GM19372 (cell line): Measurements from ENCODE around the gene MYO18B.

Experiments used
- ATAC-seq: cut with Tn5 transposase; IDR thresholded peaks from one replicate; pipeline ENCODE4 v1.9.1; 2021; ENCODE audit warnings: mild to moderate bottlenecking, low read depth, moderate library complexity; ENCODE audit not compliant: unreplicated experiment

The MYO18B gene

DNA sequence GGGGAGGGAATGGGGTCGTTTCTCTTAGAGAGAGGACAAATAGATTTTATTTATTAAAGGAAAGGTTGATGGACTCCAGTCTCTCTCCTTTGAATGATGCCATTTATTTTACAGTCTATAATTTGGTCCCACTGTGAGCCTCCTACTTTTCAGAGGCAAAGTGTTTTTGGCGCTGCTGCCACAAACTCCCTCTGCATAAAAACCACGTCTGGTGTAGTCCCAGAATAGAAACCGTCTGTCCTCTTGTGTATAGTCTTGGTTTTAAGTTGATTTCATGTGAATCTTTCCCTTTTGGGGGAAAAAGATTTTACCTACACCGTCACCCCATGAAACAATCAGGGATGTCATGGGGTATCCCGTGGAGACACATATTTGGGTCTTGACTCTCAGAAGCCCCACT is 283.6 kb downstream of the MYO18B start:
- no peak for ATAC-seq

DNA sequence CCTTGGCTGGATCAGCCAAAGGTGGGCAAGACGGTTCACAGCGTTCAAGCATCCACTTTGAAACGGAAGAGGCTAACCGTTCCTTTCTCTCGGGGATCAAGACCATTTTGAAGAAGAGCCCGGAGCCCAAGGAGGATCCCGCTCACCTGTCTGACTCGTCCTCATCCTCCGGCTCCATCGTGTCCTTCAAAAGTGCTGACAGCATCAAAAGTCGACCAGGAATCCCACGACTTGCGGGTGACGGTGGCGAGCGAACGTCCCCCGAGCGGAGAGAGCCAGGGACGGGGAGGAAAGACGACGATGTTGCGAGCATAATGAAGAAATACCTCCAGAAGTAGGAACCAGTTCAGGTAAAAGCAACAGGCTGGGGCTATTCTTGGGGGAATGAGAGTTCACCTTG is 285.4 kb downstream of the MYO18B start:
- no peak for ATAC-seq

DNA sequence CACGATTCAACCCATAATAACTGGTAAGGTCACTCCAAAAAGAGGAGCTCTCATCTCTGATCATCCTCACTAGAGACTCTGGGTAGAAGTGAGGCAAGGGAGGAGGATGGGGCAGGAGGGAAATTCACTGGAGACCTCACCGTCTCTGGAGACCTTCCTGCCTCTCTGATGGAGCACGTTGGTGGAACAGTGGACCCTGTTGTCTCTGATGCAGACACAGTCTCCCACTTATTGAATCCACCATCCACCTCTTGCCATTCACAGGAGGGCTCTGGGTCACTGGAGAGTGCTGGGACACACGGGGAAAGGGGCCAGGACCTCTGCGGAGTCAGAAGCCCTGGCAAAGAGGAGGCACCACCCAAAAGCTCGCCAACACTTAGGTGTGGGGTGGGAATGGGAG is 289.7 kb downstream of the MYO18B start:
- no peak for ATAC-seq

DNA sequence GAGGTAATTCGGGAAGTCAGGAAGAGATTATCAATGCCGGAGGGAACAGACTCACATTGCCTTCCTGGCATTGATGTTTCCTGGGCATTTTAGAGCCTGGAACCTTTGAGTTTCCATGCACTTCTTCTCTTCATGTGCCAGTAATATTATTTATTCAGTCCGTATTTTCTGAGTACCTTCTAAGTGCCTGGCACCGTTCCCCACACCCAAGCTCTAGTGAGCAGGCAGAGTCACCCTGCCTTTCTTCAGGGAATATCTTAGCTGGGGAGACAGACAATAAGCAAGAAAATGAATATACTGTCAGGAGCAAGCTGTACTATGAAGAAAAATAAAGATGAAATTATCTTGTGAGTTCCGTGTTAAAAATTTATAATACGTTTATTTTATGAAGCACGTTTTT is 291.1 kb downstream of the MYO18B start:
- no peak for ATAC-seq

DNA sequence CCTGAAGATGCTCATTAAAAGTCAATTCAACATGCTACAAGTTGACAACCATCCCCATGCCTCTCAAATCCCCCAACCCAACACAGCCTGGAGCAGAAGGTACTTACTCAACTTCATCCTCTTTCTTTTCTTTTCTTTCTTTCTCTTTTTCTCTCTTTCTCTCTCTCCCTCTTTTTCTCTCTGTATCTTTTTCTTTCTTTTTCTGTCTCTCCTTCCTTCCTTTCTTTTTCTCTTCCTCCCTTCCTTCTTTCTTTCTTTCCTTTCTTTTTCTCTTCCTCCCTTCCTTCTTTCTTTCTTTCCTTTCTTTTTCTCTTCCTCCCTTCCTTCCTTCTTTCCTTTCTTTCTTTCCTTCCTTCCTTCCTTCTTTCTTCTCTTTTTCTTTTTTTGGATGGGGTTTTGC is 291.6 kb downstream of the MYO18B start:
- ATAC-seq = no peak

DNA sequence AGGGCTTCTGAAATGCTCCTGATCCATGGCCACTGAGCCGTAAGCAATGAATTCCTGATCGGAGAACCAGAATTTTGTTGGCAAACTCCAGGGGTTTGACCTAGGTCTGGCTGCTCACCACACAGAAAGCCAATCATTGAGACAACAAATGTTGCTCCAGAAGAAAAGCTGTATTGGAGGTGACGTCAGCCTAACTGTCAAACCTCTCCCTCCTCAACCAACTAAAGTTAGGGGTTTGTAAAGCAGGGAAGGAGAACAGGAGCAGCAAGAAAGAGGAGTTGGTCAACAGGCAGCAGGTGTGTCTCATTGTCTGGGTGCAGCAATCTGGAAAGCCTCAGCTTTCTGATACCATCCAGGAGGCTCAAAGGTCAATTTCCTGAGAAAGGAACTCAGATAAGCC is 293.5 kb downstream of the MYO18B start:
- no peak for ATAC-seq

DNA sequence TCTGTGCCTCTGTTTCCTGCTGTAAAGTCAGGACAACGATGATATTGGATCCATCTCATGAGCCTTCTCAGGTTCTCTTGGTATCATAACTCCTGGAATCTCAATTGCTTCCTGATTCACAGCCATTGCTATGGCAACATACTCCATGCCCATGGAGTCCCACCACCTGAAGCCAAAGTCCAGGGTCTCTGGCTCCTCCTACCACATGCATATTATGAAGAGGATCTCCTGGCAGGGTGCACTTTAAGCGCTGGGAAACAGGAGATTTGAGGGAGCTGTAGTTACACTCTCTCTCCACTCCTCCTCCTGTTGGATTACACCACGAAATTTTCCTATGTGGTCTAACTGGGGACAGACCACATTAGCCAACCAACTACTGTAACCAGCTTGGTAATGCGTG is 296.4 kb downstream of the MYO18B start:
- ATAC-seq = no peak

DNA sequence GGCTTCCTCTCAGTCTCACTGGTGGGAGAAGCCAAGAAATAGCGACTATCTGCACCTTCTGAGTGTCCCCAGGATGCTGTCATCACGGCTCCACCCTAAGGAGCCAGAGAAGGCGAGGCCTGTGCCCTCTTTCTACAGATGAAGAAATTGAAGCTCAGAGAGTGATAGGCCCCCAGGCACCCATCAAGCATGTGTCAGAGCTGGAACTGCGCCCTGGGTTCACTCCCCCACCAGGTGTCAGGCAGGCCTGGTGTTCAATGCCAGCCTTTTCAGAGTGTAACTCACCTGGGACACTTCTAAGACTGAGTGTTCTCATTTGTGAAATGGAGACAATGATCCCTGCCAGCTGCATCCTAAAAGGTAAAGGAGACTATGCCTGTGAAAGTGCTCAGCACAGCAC is 299.9 kb downstream of the MYO18B start:
- ATAC-seq = no peak

DNA sequence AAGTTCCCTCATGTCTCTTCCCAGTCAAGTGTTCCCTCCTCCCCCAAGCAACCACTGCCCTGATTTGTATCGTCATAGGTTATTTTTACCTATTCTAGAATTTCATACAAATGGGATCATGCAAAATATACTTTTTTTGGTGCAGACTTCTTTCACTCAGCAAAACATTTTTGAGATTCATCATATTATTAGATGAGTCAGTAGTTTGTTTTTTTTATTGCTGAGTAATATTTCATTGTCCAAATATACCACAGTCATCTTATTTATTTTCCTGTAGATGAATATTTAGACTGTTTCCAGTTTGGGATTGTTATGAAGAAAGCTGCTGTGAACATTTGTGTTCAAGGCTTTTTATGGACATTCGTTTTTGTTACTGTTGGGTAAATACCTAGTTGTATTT is 301.0 kb downstream of the MYO18B start:
- ATAC-seq = no peak

DNA sequence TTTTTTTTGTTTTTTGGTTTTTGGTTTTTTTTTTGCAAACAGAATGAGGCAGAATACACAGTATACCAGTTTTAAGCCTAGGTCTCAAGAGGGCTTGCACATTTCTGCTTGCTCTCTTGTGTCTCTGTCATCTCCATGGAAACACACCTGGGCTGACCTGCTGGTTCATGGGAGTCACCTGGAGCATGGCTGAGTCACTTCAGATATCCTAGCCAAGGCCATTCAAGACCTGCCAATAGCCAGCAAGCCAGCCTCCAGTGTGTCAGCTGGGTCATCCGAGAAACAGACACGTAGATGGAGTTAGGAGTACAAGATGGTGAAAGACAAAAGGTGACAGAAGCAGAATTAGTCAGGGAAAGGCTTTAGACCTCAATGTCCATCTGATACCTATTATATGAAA is 303.1 kb downstream of the MYO18B start:
- no peak for ATAC-seq

DNA sequence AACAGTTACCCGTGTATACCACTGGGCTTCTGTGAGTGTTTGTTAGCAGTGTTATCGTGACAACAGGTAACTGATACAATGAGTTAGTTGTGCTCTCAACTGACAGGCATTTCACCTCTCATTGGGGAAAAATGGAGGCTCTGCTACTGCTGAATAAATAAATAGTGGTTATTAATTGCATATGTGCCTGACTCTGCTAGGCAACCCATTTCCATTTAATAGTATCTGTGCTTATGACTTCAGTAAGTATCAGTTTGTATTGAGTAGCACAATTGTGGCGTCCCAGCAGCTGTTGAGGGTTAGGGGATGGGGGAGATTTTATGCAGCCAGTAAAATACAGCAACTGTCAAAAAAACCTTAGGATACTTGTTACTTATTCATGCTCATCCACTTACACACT is 303.9 kb downstream of the MYO18B start:
- no peak for ATAC-seq

DNA sequence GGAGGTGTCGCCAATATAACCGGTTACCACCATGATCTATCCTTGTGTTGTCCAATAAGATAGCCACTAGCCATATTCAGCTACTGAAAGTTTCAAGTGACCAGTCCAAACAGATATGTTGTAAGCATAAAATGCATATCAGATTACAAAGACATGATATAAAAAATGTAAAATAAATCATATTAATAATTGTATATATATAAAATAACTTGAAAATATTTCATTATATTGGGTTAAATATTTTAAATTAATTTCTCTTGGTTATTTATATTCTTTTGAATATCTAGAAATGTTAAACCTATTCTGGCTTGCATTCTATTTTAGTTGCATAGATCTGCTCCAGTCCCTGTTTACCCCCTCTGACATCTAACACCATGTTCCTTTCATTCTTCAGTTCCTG is 305.5 kb downstream of the MYO18B start:
- no peak for ATAC-seq

DNA sequence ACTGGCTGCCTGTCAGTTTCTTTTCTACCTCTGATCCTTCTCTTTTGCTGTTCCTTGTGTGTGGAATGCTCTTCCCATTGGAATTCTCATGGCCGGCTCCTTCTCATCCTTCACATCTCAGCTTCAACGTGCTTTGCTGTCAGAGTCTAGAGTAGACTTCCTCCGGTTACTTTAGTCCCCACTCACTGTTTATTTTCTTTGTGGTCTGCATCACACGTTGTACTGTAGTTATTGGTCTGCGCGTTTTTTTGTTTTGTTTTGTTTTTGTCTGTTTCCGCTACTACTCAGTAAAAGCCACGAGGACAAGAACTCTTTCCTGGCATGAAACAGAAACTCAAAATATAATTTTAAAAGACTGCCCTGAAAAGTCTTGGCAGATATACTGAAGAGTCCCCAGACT is 305.9 kb downstream of the MYO18B start:
- no peak for ATAC-seq

DNA sequence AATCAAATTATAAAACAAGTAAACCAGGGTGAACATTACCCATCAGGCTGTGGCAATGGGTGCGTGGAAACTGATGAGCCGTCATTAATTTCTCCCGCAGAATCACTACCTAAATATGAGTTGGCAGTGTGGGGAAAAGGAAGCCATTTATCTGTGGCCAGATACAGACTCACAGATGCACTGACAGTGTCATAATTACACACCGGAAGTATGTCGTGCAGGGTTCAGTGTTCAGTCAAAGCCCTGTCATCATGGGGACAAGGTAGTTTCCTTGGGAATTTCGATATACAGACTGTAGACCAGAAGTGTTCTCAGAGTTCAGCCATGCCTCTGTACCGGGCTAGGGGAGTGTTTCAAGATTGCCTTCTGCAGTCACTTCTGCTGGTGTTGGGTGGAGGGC is 308.1 kb downstream of the MYO18B start:
- ATAC-seq = no peak

DNA sequence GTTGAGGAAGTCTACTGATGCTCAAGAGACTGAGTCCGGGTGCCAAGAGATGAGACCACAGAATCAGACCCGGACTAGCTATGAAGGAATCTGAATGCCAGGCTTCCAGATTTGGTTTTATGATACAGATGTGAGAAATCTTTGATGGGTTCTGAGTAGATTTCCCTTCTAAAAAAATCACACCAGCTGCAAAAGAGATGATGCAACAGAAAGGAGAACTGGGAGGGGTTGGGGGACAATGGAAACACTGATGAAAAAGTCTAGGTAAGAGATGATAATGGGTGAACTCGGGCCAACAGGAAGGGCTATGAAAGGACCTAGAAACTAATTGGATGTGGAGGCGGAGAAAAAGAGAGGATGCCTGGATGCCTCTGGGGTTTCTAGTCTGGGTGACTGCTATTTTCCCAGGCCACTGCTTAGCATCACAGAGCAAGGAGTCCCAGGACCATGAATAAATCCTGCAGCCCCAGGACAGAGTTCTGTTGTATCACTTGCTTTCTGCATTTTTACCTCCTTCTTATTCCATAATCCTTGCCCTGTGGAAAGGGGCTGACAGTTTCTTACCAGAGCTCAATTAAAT is 311.8 kb downstream of the MYO18B start:
- ATAC-seq = no peak

DNA sequence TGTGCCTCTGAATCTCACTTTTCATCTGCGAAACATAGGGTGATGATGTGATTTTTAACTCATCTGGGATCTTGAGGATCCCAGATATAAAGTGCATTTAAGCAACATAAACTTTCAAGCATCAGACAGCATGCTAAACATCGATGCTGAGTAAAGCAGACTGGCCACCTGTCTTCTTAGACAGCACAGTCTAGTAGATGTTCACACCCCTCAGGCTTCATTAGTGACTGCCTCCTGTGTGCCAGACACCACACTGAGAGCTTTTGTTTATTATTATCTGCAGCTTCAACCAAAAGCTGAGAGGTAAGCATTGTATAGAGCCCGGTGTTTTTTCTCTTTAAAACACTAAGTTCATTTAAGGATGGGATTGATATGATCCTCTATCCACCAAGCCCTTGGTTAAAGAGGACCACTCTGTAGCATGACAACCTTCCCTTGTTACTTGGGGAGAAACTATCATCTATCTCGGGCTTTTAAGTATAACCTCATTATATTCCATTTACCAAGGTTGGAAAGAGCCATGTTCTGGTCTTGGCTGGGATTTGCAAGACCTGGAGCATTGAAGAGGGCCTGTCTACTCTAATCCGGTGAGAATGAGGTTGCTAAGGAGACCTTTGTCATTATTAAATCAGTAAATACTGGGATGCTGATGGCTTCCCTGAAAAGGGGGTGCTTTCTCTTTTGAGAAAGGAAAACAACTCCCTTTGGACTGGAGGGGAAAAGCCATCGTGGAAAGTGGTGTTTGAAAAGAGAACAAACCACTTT is 313.0 kb downstream of the MYO18B start:
- ATAC-seq = no peak

DNA sequence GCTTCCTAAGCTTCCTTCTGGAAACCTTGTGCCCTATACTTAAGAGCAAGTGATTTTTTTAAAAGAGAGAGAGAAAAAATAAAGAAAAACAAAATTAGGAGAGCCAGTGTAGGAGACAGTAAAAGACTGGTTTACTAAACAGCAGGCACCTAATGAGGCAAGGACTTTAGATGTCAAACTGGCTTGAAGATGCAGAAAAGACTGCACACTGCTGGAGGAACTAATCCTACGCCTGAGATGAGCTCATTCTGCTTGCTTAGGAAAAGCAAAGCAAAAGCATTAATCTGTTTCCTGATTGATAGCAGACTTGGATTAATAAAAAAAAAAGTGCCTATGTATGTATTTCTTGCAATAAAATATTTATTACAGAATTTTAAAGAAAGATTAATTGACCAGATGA is 313.7 kb downstream of the MYO18B start:
- ATAC-seq = no peak

DNA sequence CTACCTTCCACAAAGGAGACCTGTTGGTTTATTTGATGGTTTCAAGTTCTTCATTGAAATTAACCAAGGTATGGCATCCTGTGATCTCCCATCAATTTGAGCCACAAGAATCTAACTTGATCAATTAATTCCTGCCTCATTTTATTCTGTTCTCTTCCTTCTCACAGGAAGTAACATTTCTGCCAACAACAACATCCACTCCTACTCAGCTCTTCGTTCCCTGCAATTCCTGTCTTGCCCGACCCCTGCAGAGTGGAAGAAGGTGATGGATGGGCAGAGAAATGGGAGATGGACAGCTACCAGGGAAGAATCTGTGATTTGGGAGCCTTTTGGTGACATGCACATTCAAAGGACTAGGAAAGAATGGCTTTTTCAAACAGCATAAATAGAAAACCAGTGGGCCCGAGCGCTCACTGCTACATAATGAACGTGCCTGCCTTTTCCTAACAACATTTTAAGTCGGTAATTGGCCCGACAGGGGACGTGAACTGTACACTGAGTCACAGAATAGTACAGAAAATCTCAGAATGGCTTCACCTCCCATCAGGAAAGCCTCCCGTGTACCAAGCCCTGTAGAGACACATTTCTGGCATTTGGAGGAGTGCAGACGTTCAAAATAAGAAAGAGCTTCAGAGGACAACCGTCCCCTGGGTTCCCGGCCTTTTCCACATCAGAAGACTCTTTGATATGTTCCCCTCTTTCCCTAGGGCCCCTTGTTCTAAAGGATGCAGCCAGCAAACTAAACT is 314.6 kb downstream of the MYO18B start:
- no peak for ATAC-seq

DNA sequence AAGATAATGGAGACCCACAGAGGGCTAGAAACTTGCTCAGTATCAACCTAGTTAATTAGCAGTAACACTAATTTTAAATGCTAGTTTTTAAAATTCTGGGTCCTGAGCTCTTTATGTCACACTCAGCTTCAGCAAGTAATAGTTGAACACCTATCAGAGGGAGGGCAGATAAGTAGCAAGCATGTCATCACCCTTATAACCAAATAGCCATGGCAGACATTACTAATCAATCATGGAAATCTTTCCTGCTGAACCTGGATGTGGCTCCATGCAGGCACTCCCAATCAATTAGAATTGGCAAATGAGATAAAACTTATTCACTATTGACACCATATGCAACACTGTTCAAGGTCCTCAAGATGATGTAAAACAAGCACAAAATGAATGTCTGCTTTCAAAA is 315.7 kb downstream of the MYO18B start:
- ATAC-seq = no peak

DNA sequence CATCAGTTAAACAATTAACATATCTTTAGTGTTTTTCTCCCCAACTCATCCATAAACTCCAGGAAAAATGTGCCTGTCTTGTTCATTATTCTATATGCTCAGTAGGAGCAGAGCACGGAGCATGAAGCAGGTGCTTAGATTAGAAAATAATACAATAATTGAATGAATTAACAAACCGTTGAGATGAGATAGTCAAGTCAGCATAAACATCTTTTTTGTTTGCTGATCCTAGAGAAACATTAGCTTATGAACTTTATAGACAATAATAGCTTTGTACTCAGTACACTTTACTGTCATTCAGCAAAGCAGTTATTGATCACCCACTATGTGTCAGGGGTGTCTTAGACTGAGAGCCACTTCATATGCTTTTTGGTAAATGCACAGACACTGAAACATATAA is 322.1 kb downstream of the MYO18B start:
- no peak for ATAC-seq

DNA sequence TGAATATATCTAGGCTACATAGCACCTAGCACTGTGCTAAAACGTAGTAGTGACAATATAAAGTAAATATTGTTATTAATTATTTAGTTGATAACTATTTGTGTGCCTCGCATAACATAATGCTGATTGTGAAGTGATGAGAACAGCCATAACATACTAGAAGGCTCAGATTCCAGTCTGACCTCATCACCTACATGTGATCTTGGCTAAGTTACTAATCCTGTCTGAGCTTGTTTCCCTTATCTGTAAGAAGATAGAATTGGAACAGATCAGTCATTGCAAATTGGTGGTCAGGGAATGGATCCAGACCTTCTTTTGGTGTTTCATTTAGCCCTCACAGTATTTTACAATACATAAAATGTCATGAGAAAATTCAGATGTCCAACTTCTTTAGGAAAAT is 323.9 kb downstream of the MYO18B start:
- ATAC-seq = no peak

DNA sequence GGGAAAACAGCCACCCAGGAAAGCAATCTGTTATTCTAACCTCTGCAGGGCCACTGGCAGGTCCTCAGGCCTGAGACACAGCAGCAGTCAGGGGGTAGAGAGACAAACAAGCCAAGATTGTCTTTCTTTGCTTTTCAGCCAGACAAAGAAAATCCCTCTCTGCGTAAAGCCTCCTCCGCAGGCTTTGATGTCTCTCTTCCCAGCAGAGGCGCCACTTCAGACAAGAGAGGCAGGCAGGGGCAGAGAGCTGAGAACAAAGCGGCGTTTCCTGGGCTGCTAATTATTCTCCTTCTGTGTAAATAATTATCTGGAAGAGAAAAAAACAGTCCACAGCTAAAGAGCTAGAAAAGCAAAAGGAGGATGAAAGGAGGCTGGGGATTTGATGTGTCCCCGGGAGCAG is 324.5 kb downstream of the MYO18B start:
- no peak for ATAC-seq
